Measurements from ENCODE around the gene TMEM178B.

The TMEM178B gene

DNA sequence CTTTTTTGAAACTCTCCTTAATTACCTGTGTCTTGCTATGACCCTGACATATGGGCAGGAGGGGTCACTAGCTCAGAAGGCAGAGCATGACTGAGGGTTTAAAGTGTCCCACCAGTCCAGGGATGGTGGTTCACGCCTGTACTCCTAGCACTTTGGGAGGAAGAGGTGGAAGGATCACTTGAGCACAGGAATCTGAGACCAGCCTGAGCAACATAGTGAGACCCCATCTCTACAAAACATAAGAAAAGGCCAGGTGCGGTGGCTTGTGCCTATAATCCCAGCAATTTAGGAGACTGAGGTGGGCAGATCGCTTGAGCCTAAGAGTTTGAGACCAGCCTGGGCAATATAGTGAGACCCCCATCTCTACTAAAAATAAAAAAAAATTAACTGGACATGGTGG lies 133.8 kb downstream of the TMEM178B start:
- H2BK5ac ChIP-seq (ENCODE audit: low read length), result no peak overlapping the region

GRCh38 chr7:141208539-141208938 lies 134.7 kb downstream of the TMEM178B start:
- Histone ChIP-seq H2BK15ac (ENCODE audit: low read length) (no peak overlapping the region), H3K4me2 (ENCODE audit: insufficient read depth, low read length, poor library complexity, severe bottlenecking) (no peak overlapping the region), H2BK5ac (ENCODE audit: low read length) (no peak overlapping the region), H2AFZ (ENCODE audit: low read length) (no peak overlapping the region), H3K4ac (ENCODE audit: low read length) (no peak overlapping the region), H2BK120ac (ENCODE audit: low read depth, low read length) (no peak overlapping the region), H3K27ac (replicated peaks; ENCODE audit: low read length) (no peak overlapping the region), H4K8ac (ENCODE audit: low read depth, low read length) (no peak overlapping the region), H3K9ac (ENCODE audit: low read depth, low read length, poor library complexity) (no peak overlapping the region), H3K23ac (ENCODE audit: low read depth, low read length, poor library complexity) (no peak overlapping the region), H3K18ac (ENCODE audit: low read length) (peak overlapping the region; percentile 49), H3K9me3 (replicated peaks in 1 of 2; ENCODE audit: control insufficient read depth in 2 of 2, insufficient read depth in 1 of 2, low read depth in 1 of 2, low read length in 2 of 2) (no peaks in the 10 kb centered on the region), H3K4me3 (ENCODE audit: low read length in 2 of 2) (no peak overlapping the region), H3K14ac (ENCODE audit: low read length) (no peak overlapping the region), H3K27me3 (ENCODE audit: control insufficient read depth in 3 of 3, insufficient read depth in 3 of 3, low read depth in 1 of 3, low read length in 3 of 3) (no peaks in the 10 kb centered on the region), H3K4me1 (ENCODE audit: control insufficient read depth in 2 of 2, insufficient read depth in 1 of 2, low read depth in 1 of 2, low read length in 2 of 2) (peaks cover 7 to 8% of the 10 kb centered on the region in 2 donors), H3K79me1 (ENCODE audit: low read depth, low read length) (no peaks in the 10 kb centered on the region), H4K91ac (ENCODE audit: low read depth, low read length, poor library complexity) (no peak overlapping the region), H3K36me3 (replicated peaks in 1 of 2; ENCODE audit: control insufficient read depth in 2 of 2, insufficient read depth in 2 of 2, low read length in 2 of 2) (no peaks in the 10 kb centered on the region), H2BK12ac (ENCODE audit: low read length) (no peak overlapping the region), H2AK5ac (ENCODE audit: low read depth, low read length) (no peak overlapping the region)
- WGBS, 2 donors (ENCODE audit: extremely low coverage in 2 of 2, insufficient read length in 2 of 2, insufficient replicate concordance in 1 of 2), result no CpG with 5 or more reads among the region's 3 CpGs
- DNase-seq (ENCODE audit: low spot score), result no peak

More for the DNA sequence above, 133.8 kb downstream of the TMEM178B start:
- Histone ChIP-seq H2BK15ac (ENCODE audit: low read length) (no peak overlapping the region), H3K27me3 (ENCODE audit: control insufficient read depth in 3 of 3, insufficient read depth in 3 of 3, low read depth in 1 of 3, low read length in 3 of 3) (no peaks in the 10 kb centered on the region), H4K8ac (ENCODE audit: low read depth, low read length) (no peak overlapping the region), H3K27ac (replicated peaks; ENCODE audit: low read length) (no peak overlapping the region), H3K4me3 (ENCODE audit: low read length in 2 of 2) (no peak overlapping the region), H3K9me3 (replicated peaks in 1 of 2; ENCODE audit: control insufficient read depth in 2 of 2, insufficient read depth in 1 of 2, low read depth in 1 of 2, low read length in 2 of 2) (no peaks in the 10 kb centered on the region), H3K23ac (ENCODE audit: low read depth, low read length, poor library complexity) (no peak overlapping the region), H2AK5ac (ENCODE audit: low read depth, low read length) (no peak overlapping the region), H3K4me2 (ENCODE audit: insufficient read depth, low read length, poor library complexity, severe bottlenecking) (no peak overlapping the region), H4K91ac (ENCODE audit: low read depth, low read length, poor library complexity) (no peak overlapping the region), H3K36me3 (replicated peaks in 1 of 2; ENCODE audit: control insufficient read depth in 2 of 2, insufficient read depth in 2 of 2, low read length in 2 of 2) (no peaks in the 10 kb centered on the region), H2BK120ac (ENCODE audit: low read depth, low read length) (no peak overlapping the region), H3K79me1 (ENCODE audit: low read depth, low read length) (no peaks in the 10 kb centered on the region), H3K14ac (ENCODE audit: low read length) (no peak overlapping the region), H3K4ac (ENCODE audit: low read length) (no peak overlapping the region), H2BK12ac (ENCODE audit: low read length) (no peak overlapping the region), H3K18ac (ENCODE audit: low read length) (no peak overlapping the region), H3K4me1 (ENCODE audit: control insufficient read depth in 2 of 2, insufficient read depth in 1 of 2, low read depth in 1 of 2, low read length in 2 of 2) (peaks cover 13 to 14% of the 10 kb centered on the region in 2 donors), H3K9ac (ENCODE audit: low read depth, low read length, poor library complexity) (no peak overlapping the region), H2AFZ (ENCODE audit: low read length) (no peak overlapping the region)
- DNase-seq (ENCODE audit: low spot score), result no peak
- no CpG with 5 or more reads among the region's 3 CpGs for WGBS, 2 donors (ENCODE audit: extremely low coverage in 2 of 2, insufficient read length in 2 of 2, insufficient replicate concordance in 1 of 2)

GRCh38 chr7:141209454-141209853 lies 135.6 kb downstream of the TMEM178B start:
- Histone ChIP-seq H3K9ac (ENCODE audit: low read depth, low read length, poor library complexity) (no peak overlapping the region), H3K4me2 (ENCODE audit: insufficient read depth, low read length, poor library complexity, severe bottlenecking) (no peak overlapping the region), H2AK5ac (ENCODE audit: low read depth, low read length) (no peak overlapping the region), H2BK5ac (ENCODE audit: low read length) (no peak overlapping the region), H3K27ac (replicated peaks; ENCODE audit: low read length) (no peak overlapping the region), H4K8ac (ENCODE audit: low read depth, low read length) (no peak overlapping the region), H3K23ac (ENCODE audit: low read depth, low read length, poor library complexity) (no peak overlapping the region), H2BK15ac (ENCODE audit: low read length) (no peak overlapping the region), H2BK120ac (ENCODE audit: low read depth, low read length) (no peak overlapping the region), H3K36me3 (replicated peaks in 1 of 2; ENCODE audit: control insufficient read depth in 2 of 2, insufficient read depth in 2 of 2, low read length in 2 of 2) (no peaks in the 10 kb centered on the region), H3K79me1 (ENCODE audit: low read depth, low read length) (no peaks in the 10 kb centered on the region), H3K4me3 (ENCODE audit: low read length in 2 of 2) (no peak overlapping the region), H3K9me3 (replicated peaks in 1 of 2; ENCODE audit: control insufficient read depth in 2 of 2, insufficient read depth in 1 of 2, low read depth in 1 of 2, low read length in 2 of 2) (no peaks in the 10 kb centered on the region), H3K4ac (ENCODE audit: low read length) (no peak overlapping the region), H3K4me1 (ENCODE audit: control insufficient read depth in 2 of 2, insufficient read depth in 1 of 2, low read depth in 1 of 2, low read length in 2 of 2) (no peaks in the 10 kb centered on the region), H4K91ac (ENCODE audit: low read depth, low read length, poor library complexity) (no peak overlapping the region), H3K14ac (ENCODE audit: low read length) (no peak overlapping the region), H3K18ac (ENCODE audit: low read length) (no peak overlapping the region), H2BK12ac (ENCODE audit: low read length) (no peak overlapping the region), H3K27me3 (ENCODE audit: control insufficient read depth in 3 of 3, insufficient read depth in 3 of 3, low read depth in 1 of 3, low read length in 3 of 3) (no peaks in the 10 kb centered on the region), H2AFZ (ENCODE audit: low read length) (no peak overlapping the region)
- WGBS, 2 donors (ENCODE audit: extremely low coverage in 2 of 2, insufficient read length in 2 of 2, insufficient replicate concordance in 1 of 2), result no CpG with 5 or more reads among the region's 3 CpGs
- DNase-seq (ENCODE audit: low spot score), result no peak

DNA sequence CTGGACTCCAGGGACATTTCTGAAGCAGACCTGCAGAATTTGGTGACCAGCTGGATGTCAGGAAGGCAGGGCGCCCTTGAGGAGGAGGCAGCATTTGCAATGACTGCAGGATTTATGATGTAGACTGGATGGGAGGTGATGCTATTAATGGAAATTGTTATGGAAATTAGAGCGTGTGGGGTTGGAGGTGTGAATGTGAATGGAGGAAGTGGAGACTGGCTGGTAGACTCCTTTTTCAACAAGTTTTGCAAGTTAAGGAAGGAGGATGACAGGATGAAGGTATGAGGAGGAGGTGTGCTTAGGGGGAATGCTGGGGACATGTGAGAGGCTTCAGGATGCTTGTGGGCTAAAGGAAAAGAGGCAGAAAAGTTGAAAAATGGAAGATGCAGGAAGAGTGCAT lies 137.0 kb downstream of the TMEM178B start:
- H2AFZ ChIP-seq (ENCODE audit: low read length), result no peak overlapping the region
- no peak overlapping the region for H3K4ac ChIP-seq (ENCODE audit: low read length)
- no peaks in the 10 kb centered on the region for H3K4me1 ChIP-seq (ENCODE audit: control insufficient read depth in 2 of 2, insufficient read depth in 1 of 2, low read depth in 1 of 2, low read length in 2 of 2)
- no peak for DNase-seq (ENCODE audit: low spot score)
- no peak overlapping the region for H3K4me2 ChIP-seq (ENCODE audit: insufficient read depth, low read length, poor library complexity, severe bottlenecking)
- no peak overlapping the region for H2BK120ac ChIP-seq (ENCODE audit: low read depth, low read length)
- H2AK5ac ChIP-seq (ENCODE audit: low read depth, low read length), result no peak overlapping the region
- no peaks in the 10 kb centered on the region for H3K79me1 ChIP-seq (ENCODE audit: low read depth, low read length)
- H4K8ac ChIP-seq (ENCODE audit: low read depth, low read length), result no peak overlapping the region
- no peak overlapping the region for H2BK5ac ChIP-seq (ENCODE audit: low read length)
- no peaks in the 10 kb centered on the region for H3K27me3 ChIP-seq (ENCODE audit: control insufficient read depth in 3 of 3, insufficient read depth in 3 of 3, low read depth in 1 of 3, low read length in 3 of 3)
- H3K23ac ChIP-seq (ENCODE audit: low read depth, low read length, poor library complexity), result no peak overlapping the region
- no peaks in the 10 kb centered on the region for H3K9me3 ChIP-seq (replicated peaks in 1 of 2; ENCODE audit: control insufficient read depth in 2 of 2, insufficient read depth in 1 of 2, low read depth in 1 of 2, low read length in 2 of 2)
- no peak overlapping the region for H3K27ac ChIP-seq (replicated peaks; ENCODE audit: low read length)
- H3K14ac ChIP-seq (ENCODE audit: low read length), result no peak overlapping the region
- H3K9ac ChIP-seq (ENCODE audit: low read depth, low read length, poor library complexity), result no peak overlapping the region
- no peak overlapping the region for H3K18ac ChIP-seq (ENCODE audit: low read length)
- H3K4me3 ChIP-seq (ENCODE audit: low read length in 2 of 2), result no peak overlapping the region
- H3K36me3 ChIP-seq (replicated peaks in 1 of 2; ENCODE audit: control insufficient read depth in 2 of 2, insufficient read depth in 2 of 2, low read length in 2 of 2), result no peaks in the 10 kb centered on the region
- WGBS, 2 donors (ENCODE audit: extremely low coverage in 2 of 2, insufficient read length in 2 of 2, insufficient replicate concordance in 1 of 2), result 100% methylated on average over 1 of the region's 2 CpGs; no CpG with 5 or more reads in 1 of the 2 donors
- H2BK15ac ChIP-seq (ENCODE audit: low read length), result no peak overlapping the region
- no peak overlapping the region for H4K91ac ChIP-seq (ENCODE audit: low read depth, low read length, poor library complexity)
- no peak overlapping the region for H2BK12ac ChIP-seq (ENCODE audit: low read length)
